GM12872 (cell line): ENCODE measurements around the gene RTN4RL2.

Experiments
- TF ChIP-seq, protein P1 (sequence below): IDR thresholded peaks from 3 replicates; pipeline ENCODE4 v1.5.1; 2011; ENCODE audit warnings: low read depth, mild to moderate bottlenecking, low read length, moderate library complexity; ENCODE audit not compliant: insufficient read depth

RTN4RL2 gene

DNA sequence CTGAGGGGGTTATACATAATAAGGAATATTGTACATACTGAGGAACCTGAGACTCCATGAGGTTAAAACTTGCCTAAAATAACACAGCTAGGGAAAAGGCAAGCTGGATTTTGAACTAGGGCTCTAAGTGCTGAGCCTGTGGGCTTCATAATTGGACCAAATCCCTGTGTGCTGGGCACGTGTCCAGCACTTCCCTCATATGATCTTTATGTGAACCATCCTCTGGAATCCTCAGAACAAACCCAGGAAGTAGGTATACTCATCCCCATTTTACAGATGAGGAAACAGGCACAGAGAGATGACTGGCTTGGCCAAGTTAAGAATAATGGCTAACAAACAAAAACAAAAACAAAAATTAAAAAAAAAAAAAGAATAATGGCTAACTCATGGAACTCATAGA is 14.9 kb downstream of the RTN4RL2 start:
- TF ChIP-seq, protein P1, sequence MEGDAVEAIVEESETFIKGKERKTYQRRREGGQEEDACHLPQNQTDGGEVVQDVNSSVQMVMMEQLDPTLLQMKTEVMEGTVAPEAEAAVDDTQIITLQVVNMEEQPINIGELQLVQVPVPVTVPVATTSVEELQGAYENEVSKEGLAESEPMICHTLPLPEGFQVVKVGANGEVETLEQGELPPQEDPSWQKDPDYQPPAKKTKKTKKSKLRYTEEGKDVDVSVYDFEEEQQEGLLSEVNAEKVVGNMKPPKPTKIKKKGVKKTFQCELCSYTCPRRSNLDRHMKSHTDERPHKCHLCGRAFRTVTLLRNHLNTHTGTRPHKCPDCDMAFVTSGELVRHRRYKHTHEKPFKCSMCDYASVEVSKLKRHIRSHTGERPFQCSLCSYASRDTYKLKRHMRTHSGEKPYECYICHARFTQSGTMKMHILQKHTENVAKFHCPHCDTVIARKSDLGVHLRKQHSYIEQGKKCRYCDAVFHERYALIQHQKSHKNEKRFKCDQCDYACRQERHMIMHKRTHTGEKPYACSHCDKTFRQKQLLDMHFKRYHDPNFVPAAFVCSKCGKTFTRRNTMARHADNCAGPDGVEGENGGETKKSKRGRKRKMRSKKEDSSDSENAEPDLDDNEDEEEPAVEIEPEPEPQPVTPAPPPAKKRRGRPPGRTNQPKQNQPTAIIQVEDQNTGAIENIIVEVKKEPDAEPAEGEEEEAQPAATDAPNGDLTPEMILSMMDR, result no peak

DNA sequence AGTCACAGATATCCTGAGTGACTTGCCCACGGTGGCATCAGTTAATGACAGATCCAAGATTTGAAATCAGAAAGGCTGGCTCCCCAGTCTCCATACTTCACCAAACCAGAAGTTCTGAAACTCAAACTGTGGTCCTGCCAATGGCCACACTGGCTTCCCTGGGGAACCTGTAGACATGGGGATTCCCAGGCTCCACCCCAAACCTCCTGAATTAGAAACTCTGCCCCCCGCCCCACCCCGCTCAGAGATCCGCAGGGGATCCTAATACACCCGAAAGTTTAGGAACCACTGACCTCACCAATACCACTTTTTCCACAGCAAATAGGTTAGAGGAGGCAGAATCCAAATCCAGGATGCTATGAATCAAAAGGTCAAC is 15.3 kb downstream of the RTN4RL2 start:
- TF ChIP-seq, protein P1, result no peak

DNA sequence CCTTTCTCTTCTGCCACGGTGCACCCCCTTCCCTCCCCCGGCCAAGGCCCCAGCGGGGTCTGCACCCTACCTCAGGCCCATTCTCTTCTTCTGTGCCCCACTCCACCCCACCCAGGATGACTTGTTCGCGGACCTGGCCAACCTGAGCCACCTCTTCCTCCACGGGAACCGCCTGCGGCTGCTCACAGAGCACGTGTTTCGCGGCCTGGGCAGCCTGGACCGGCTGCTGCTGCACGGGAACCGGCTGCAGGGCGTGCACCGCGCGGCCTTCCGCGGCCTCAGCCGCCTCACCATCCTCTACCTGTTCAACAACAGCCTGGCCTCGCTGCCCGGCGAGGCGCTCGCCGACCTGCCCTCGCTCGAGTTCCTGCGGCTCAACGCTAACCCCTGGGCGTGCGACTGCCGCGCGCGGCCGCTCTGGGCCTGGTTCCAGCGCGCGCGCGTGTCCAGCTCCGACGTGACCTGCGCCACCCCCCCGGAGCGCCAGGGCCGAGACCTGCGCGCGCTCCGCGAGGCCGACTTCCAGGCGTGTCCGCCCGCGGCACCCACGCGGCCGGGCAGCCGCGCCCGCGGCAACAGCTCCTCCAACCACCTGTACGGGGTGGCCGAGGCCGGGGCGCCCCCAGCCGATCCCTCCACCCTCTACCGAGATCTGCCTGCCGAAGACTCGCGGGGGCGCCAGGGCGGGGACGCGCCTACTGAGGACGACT is 15.9 kb downstream of the RTN4RL2 start:
- TF ChIP-seq, protein P1, result no peak

DNA sequence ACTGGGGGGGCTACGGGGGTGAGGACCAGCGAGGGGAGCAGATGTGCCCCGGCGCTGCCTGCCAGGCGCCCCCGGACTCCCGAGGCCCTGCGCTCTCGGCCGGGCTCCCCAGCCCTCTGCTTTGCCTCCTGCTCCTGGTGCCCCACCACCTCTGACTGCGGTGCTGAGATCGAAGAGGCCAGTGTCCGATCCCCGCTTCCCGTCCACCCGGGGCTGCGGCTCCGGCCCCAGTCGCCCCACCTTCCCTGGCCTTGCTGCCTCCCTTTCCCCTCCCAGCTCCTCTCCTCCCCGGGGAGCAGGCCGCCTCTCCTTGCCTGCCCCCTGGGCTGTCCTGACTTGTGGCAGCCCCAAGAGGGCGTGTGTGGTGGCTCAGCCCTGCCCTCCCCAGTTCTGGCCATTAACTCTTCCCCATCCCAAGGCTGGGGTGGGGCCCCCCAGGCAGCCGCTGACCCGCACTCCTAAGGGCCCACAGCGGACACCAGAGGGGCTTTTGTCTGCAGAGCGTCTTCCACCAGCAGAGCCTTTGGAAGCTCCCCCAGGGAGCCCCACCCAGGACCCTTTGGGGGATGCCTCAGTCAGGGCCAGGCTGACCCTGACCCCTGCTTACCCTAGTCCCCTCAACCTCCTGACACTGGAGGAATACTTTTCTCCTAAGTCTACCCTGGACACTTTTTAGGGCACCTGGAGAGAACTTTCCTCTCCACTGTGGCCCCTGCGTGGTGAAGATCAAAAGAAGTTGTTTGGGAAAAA is 16.6 kb downstream of the RTN4RL2 start:
- TF ChIP-seq, protein P1, result peak; percentile 71

GRCh38 chr11:57477507-57478189 is 17.3 kb downstream of the RTN4RL2 start:
- TF ChIP-seq, protein P1, result no peak; the same call in 2 of the 3 replicates

GRCh38 chr11:57479021-57479663 is 18.8 kb downstream of the RTN4RL2 start:
- TF ChIP-seq, protein P1, result no peak

DNA sequence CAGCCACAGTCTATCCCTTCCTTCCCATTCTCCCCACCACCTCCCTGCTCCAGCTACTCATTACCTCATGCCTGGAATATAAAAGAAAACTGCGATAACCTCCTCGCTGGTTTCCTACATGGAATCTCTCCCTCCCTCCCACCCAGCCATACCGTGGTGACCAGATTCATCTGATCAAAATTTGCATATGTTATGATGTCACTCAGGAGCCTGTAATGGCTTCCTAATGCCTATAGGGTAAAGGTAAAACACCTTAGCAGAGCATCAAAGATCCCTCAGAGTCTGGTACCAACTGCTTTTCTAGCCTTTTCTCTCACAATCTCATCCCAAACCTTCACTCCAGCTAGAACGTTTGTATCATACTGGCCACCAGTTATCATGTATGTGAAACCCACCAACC is 19.6 kb downstream of the RTN4RL2 start:
- TF ChIP-seq, protein P1, result no peak
